Right atrium auricular region (tissue), 2 donors: ENCODE results near the gene ALPG. TPM values are rescaled to one million over a fixed set of nuclear protein-coding genes. Genes with fewer than 3 reads are reported as not detected.
"Not testable (repeated sequence)": the region's sequence is repeated elsewhere in the genome, so short reads cannot be mapped to it uniquely, and the experiment has no call there.

Experiments
- DNase-seq: peaks from one replicate; pipeline ENCODE4 v3.0.0-alpha.2; 2019; ENCODE audit warnings: low spot score
- H3K27ac ChIP-seq, 2 donors: fragments of 200-600 bp; sonication (generic); 1 replicate in 1 of 2; 2 replicates in 1 of 2; pipeline ENCODE4 v1.5.1; 2016 to 2019
- H3K27me3 ChIP-seq, 2 donors: fragments of 200-600 bp; sonication (generic); one replicate each; pipeline versions ENCODE4 v1.5.1 to v1.6.0; 2017 to 2019
- H3K36me3 ChIP-seq: fragments of 200-600 bp; sonication (generic); one replicate; pipeline ENCODE4 v1.5.1; 2016
- H3K4me1 ChIP-seq, 2 donors: fragments of 200-600 bp; sonication (generic); one replicate each; pipeline versions ENCODE4 v1.5.1 to v1.6.0; 2017 to 2019
- H3K4me3 ChIP-seq, 2 donors: fragments of 200-600 bp; sonication (generic); 1 replicate in 1 of 2; 2 replicates in 1 of 2; pipeline ENCODE4 v1.5.1; 2017 to 2019; ENCODE audit warnings: mild to moderate bottlenecking in 1 of 2, moderate library complexity in 1 of 2
- H3K9me3 ChIP-seq, 2 donors: fragments of 200-600 bp; sonication (generic); one replicate each; pipeline ENCODE4 v1.5.1; 2019
- total RNA-seq, 2 donors: library from RNA; depleted of rRNA; stranded (reverse); fragments of >200 nt; gene quantifications; one replicate each; pipeline ENCODE4 v1.1.0, GENCODE V29; 2016
- TF ChIP-seq, protein P1 (sequence below), 2 donors: fragments of 200-600 bp; sonication (generic); IDR thresholded peaks; one replicate each; pipeline ENCODE4 v1.5.1; 2019; ENCODE audit warnings: antibody characterized with exemption in 2 of 2

The ALPG gene
- total RNA-seq, 2 donors from 2014 or later = not detected

DNA sequence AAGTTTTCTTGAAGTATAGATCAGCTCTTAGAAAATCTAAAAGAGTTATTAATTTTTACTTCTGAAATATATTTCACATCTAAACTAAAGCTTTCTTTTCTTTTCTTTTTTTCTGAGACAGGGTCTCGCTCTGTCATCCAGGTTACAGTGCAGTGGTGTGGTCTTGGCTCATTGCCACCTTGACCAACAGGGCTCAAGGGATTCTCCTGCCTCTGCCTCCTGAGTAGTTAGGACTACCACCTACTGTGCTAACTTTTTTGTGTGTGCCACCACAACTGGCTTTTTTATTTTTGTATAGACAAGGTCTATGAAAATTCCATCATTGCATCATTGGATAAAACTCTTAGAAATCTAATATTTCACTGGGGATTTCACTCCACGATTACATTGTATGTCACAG lies 10.0 kb upstream of the ALPG start:
- H3K27me3 ChIP-seq = no peaks in the 10 kb centered on the region
- H3K4me3 ChIP-seq = no peak overlapping the region
- H3K27ac ChIP-seq = no peak overlapping the region
- no peaks in the 10 kb centered on the region for H3K9me3 ChIP-seq
- TF ChIP-seq, protein P1, sequence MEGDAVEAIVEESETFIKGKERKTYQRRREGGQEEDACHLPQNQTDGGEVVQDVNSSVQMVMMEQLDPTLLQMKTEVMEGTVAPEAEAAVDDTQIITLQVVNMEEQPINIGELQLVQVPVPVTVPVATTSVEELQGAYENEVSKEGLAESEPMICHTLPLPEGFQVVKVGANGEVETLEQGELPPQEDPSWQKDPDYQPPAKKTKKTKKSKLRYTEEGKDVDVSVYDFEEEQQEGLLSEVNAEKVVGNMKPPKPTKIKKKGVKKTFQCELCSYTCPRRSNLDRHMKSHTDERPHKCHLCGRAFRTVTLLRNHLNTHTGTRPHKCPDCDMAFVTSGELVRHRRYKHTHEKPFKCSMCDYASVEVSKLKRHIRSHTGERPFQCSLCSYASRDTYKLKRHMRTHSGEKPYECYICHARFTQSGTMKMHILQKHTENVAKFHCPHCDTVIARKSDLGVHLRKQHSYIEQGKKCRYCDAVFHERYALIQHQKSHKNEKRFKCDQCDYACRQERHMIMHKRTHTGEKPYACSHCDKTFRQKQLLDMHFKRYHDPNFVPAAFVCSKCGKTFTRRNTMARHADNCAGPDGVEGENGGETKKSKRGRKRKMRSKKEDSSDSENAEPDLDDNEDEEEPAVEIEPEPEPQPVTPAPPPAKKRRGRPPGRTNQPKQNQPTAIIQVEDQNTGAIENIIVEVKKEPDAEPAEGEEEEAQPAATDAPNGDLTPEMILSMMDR (IDR thresholded peaks at IDR 0.05) = no peak
- no peaks in the 10 kb centered on the region for H3K4me1 ChIP-seq
- DNase-seq = no peak
- H3K36me3 ChIP-seq = no peaks in the 10 kb centered on the region

DNA sequence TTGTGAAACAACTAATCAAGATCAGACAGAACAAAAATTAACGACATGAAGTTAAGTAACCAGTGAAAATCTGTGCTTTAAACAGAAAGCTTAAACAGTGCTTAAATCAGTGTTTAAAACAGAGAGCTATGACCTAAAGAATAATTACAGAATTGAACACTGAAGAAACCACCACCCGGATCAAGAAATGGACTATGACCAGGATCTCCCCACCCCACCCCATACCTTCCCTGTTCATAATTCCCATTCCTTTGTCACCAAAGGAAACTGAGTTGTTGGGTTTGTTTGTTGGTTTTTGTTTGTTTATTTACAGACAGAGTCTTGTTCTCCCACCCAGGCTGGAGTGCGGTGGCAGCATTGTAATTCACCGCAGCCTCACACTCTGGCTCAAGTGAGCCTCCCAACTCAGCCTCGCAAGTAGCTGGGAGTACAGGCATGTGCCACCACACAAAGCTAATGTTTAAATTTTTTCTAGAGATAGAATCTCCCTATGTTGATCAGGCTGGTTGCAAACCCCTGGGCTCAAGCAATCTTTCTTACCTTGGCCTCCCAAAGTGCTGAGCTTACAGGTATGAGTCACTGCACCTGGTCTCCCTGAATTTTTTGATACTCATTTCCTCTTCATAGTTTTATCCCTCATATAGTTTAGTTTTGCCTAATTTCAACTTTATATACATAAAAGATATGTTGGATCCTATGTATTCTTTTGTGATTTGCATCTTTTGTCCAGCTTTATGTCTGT lies 8.2 kb upstream of the ALPG start:
- no peak for DNase-seq
- TF ChIP-seq, protein P1 (IDR thresholded peaks at IDR 0.05) = no peak
- H3K27me3 ChIP-seq = no peaks in the 10 kb centered on the region

DNA sequence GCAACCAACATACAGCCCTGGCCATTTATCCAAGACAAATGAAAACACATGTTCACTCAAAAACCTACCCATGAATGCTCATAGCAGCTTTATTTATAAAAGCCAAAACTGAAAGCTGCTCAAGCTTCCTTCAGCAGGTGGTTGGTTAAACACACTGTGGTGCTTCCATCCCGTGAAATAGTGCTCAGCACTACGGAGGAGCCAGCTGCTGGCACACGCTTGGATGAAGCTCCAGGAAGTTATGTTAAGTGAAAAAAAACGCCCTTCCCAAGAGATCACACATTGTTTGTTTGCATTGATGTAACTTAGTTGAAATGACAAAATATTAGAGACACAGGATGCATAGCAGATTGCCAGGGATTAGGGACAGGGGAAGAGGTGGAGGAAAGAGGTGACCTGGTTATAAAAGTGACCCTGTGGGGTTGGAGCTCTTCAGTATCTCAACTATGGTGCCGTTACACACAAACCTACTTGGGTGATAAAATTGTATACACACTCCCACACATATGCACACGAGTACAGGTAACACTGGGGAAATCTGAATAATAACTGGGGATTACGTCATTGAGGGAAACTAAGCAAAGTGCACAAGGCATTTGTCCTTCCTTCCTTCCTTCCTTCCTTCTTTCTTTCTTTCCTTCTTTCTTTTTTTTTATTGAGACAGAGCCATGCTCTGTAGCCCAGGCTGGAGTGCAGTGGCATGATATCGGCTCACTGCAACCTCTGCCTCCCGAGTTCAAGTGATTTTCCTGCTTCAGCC lies 6.2 kb upstream of the ALPG start:
- Histone ChIP-seq H3K27ac (no peak overlapping the region), H3K4me1 (no peaks in the 10 kb centered on the region), H3K27me3 (no peaks in the 10 kb centered on the region), H3K9me3 (no peaks in the 10 kb centered on the region), H3K36me3 (no peaks in the 10 kb centered on the region), H3K4me3 (no peak overlapping the region)
- DNase-seq = no peak
- TF ChIP-seq, protein P1 (IDR thresholded peaks at IDR 0.05) = no peak

More for the DNA sequence above, 8.2 kb upstream of the ALPG start:
- H3K36me3 ChIP-seq = no peaks in the 10 kb centered on the region
- H3K4me1 ChIP-seq = no peaks in the 10 kb centered on the region
- no peak overlapping the region for H3K27ac ChIP-seq
- H3K9me3 ChIP-seq = no peaks in the 10 kb centered on the region
- H3K4me3 ChIP-seq = no peak overlapping the region

DNA sequence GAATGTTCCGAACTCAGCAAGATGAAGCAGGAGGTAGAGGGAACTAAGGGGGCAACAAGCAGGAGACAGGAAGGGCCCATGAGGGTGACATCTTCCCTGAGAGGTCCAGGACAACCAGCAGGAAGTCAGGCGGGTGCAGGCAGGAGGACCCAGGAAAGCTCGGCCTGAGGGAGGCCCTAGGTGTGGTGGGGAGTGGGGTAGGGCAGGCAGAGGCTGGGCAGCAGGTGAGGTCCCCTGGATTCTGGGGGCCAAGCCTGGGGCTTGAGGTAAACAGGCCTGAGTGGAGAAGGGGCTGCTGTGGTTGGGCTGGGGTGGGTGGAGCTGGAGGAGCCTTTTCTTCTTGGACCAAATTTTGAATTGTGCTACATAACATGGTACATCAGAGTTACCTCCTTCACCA lies 4.1 kb upstream of the ALPG start:
- DNase-seq = no peak
- TF ChIP-seq, protein P1 (IDR thresholded peaks at IDR 0.05) = no peak
- H3K27me3 ChIP-seq = no peaks in the 10 kb centered on the region
- H3K27ac ChIP-seq = no peak overlapping the region
- H3K36me3 ChIP-seq = no peaks in the 10 kb centered on the region
- no peak overlapping the region for H3K4me3 ChIP-seq
- H3K9me3 ChIP-seq = no peaks in the 10 kb centered on the region
- H3K4me1 ChIP-seq = no peaks in the 10 kb centered on the region

DNA sequence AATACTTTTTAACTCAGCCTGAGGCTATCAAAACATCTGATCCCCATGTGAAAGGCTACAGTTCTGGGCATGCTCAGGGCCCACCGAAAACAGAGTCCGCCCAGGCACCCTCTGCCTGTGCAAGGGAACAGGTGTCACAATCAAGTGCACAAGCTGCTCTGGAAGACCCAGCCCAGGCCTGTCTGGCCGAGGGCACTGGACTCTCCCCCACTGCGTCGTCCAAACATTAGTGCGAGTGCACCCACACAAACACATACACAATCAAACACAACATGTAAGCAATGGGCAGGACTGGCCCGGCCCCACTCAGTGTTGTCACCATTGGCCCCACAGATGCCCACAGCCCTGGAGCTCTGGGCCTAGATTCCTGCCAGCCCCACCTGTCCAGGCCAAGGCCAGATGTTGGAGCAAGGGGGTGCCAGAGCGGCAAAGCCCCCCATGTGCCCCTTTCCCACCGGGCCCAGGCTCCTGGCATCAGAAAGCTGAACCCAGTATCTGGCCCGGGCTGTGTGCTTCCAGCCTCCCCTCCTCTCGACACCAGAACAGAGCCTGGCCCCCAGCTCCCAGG lies 617 bp upstream of the ALPG start:
- no peaks in the 10 kb centered on the region for H3K36me3 ChIP-seq
- H3K4me3 ChIP-seq = no peak overlapping the region
- TF ChIP-seq, protein P1 (IDR thresholded peaks at IDR 0.05) = no peak
- H3K9me3 ChIP-seq = no peaks in the 10 kb centered on the region
- no peaks in the 10 kb centered on the region for H3K27me3 ChIP-seq
- H3K27ac ChIP-seq = no peak overlapping the region
- no peaks in the 10 kb centered on the region for H3K4me1 ChIP-seq
- no peak for DNase-seq

DNA sequence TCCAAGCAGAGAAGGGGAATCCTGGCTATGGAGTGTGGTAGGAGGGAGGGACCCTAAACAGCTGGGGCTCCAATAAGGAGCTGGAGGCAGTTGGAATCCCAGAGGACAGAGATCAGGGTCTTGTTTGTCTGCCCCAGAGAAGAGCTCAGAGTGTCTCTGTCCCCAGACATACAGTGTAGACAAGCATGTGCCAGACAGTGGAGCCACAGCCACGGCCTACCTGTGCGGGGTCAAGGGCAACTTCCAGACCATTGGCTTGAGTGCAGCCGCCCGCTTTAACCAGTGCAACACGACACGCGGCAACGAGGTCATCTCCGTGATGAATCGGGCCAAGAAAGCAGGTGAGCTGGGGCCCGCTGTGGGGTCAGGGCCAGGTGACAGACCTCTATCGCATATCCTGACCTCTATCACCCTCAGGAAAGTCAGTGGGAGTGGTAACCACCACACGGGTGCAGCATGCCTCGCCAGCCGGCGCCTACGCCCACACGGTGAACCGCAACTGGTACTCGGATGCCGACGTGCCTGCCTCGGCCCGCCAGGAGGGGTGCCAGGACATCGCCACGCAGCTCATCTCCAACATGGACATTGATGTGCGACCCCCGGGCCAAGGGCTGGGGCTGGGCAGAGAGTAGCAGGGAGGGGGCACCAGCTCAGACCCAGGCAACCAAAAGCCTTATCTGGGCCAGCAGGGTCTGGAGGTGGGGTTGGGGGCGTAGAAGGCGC lies 945 bp downstream of the ALPG start:
- H3K27ac ChIP-seq, DNase-seq, H3K27me3 ChIP-seq, H3K9me3 ChIP-seq, H3K36me3 ChIP-seq, H3K4me3 ChIP-seq, H3K4me1 ChIP-seq: not testable (repeated sequence)

DNA sequence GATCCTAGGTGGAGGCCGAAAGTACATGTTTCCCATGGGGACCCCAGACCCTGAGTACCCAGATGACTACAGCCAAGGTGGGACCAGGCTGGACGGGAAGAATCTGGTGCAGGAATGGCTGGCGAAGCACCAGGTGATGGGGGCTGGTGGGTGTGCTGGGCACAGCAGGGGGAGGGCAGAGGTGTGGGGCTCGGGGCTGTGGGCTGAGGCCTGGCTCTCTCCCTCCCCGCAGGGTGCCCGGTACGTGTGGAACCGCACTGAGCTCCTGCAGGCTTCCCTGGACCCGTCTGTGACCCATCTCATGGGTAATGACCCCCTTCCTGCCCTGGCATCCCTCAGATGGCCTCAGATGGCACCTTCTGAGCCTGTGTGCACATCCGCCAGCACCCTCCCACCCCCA lies 1.6 kb downstream of the ALPG start:
- not testable (repeated sequence) for H3K4me1 ChIP-seq, H3K27ac ChIP-seq, DNase-seq, H3K4me3 ChIP-seq, H3K27me3 ChIP-seq, H3K9me3 ChIP-seq, H3K36me3 ChIP-seq

DNA sequence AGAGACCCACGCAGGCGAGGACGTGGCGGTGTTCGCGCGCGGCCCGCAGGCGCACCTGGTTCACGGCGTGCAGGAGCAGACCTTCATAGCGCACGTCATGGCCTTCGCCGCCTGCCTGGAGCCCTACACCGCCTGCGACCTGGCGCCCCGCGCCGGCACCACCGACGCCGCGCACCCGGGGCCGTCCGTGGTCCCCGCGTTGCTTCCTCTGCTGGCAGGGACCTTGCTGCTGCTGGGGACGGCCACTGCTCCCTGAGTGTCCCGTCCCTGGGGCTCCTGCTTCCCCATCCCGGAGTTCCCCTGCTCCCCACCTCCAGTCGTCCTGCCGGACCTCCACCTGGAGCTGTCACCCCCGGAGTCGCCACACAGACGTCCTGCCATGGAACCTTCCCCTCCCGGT lies 3.0 kb downstream of the ALPG start:
- not testable (repeated sequence) for H3K4me1 ChIP-seq, H3K4me3 ChIP-seq, H3K27ac ChIP-seq, H3K36me3 ChIP-seq, H3K27me3 ChIP-seq, H3K9me3 ChIP-seq, DNase-seq
